ENCODE data around the gene GPR37L1.

DNA sequence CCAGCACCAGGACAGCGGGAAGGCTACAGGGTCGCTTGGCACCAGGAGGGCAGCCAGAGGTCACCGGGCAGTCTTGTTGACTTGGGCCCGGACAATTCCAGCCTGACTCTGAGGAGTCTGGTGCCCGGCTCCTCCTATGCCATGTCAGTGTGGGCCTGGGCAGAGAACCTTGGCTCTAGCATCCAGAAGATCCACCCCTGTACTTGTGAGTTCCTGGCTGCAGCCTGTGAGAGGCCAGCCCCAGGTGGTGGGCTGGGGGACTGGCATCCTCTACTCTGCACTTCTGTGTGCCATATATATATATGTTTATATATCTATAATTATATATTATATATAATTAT is 49.3 kb downstream of the GPR37L1 start:
- TF ChIP-seq, protein P1, sequence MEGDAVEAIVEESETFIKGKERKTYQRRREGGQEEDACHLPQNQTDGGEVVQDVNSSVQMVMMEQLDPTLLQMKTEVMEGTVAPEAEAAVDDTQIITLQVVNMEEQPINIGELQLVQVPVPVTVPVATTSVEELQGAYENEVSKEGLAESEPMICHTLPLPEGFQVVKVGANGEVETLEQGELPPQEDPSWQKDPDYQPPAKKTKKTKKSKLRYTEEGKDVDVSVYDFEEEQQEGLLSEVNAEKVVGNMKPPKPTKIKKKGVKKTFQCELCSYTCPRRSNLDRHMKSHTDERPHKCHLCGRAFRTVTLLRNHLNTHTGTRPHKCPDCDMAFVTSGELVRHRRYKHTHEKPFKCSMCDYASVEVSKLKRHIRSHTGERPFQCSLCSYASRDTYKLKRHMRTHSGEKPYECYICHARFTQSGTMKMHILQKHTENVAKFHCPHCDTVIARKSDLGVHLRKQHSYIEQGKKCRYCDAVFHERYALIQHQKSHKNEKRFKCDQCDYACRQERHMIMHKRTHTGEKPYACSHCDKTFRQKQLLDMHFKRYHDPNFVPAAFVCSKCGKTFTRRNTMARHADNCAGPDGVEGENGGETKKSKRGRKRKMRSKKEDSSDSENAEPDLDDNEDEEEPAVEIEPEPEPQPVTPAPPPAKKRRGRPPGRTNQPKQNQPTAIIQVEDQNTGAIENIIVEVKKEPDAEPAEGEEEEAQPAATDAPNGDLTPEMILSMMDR (conservative IDR thresholded peaks at IDR 0.05; ENCODE audit: low read depth, low read length): no peak
- TF ChIP-seq RAD21 (IDR thresholded peaks at IDR 0.05; ENCODE audit: low read length) (no peak), POLR2A (IDR thresholded peaks at IDR 0.05; ENCODE audit: low read depth, low read length) (no peak), NFE2L2 (IDR thresholded peaks at IDR 0.05; ENCODE audit: low read depth, low read length) (no peak), USF2 (IDR thresholded peaks at IDR 0.05; ENCODE audit: low read depth, low read length) (no peak), RCOR1 (IDR thresholded peaks at IDR 0.05; ENCODE audit: insufficient replicate concordance, low read length) (no peak), MAFK (IDR thresholded peaks at IDR 0.05; ENCODE audit: low read depth, low read length) (no peak)

Measured in IMR-90 (cell line).